RWPE1 (cell line): ENCODE results near the gene ZBTB7C.

Experiments
- CTCF ChIA-PET: fragments of 350-600 bp; sonication (Branson Sonifier 250); formaldehyde crosslinking; extraction: SDS; loops from one replicate; lab custom pipeline; 2021; lab: Yijun Ruan, JAX
- POLR2A ChIA-PET: fragments of 400-600 bp; formaldehyde crosslinking; extraction: SDS; loops from one replicate; lab custom pipeline; 2020; ENCODE audit warnings: antibody characterized with exemption; ENCODE audit not compliant: low non-redundant PET; lab: Yijun Ruan, JAX
- DNase-seq: peaks from one replicate; pipeline ENCODE4 v3.0.0; 2012; ENCODE audit warnings: low spot score
- H3K27ac ChIP-seq: fragments of 450-650 bp; 2 replicates; pipeline ENCODE4 v1.5.1; 2017
- CTCF ChIP-seq: fragments of 450-650 bp; conservative IDR thresholded peaks from 2 replicates; pipeline ENCODE4 v1.5.1; 2017; ENCODE audit warnings: low read depth, mild to moderate bottlenecking

Gene ZBTB7C

GRCh38 chr18:48003426-48004349 lies 405.5 kb downstream of the ZBTB7C start:
- TF ChIP-seq CTCF, result no peak
- peak overlapping the region; percentile 59 for H3K27ac ChIP-seq
- CTCF ChIA-PET, result interaction anchor here (0.7 kb wide), 1 partner anchor 62 kb away, joined by 3 read pairs; no protein-coding TSS in a partner anchor
- DNase-seq, result no peak
- POLR2A ChIA-PET, result no interaction called here

- H3K27ac ChIP-seq, result peak overlapping the region; percentile 59
- ChIA-PET CTCF (no interaction called here), POLR2A (no interaction called here)
- peak; percentile 18 for DNase-seq
- TF ChIP-seq CTCF, result no peak
Measured at GRCh38 chr18:48002933-48003365, 406.2 kb downstream of the ZBTB7C start.

GRCh38 chr18:48000701-48001100 lies 408.5 kb downstream of the ZBTB7C start:
- no peak for DNase-seq
- CTCF ChIA-PET, result interaction anchor here (0.6 kb wide), 1 partner anchor 47 kb away, joined by 4 read pairs; no protein-coding TSS in a partner anchor

GRCh38 chr18:47999801-48000248 lies 409.4 kb downstream of the ZBTB7C start:
- DNase-seq, result no peak
- CTCF ChIA-PET, result no interaction called here
- no peak for TF ChIP-seq CTCF
- POLR2A ChIA-PET, result no interaction called here
- no peak overlapping the region for H3K27ac ChIP-seq

More at GRCh38 chr18:48000701-48001100, 408.5 kb downstream of the ZBTB7C start:
- POLR2A ChIA-PET, result no interaction called here
- no peak for TF ChIP-seq CTCF
- no peak overlapping the region for H3K27ac ChIP-seq

- DNase-seq, result no peak
- H3K27ac ChIP-seq, result no peak overlapping the region
- TF ChIP-seq CTCF, result peak; percentile 48
- CTCF ChIA-PET, result interaction anchor here (0.5 to 1.5 kb wide), 2 partner anchors 17 to 26 kb away, joined by 3 to 5 read pairs; no protein-coding TSS in a partner anchor
- POLR2A ChIA-PET, result no interaction called here
Measured at GRCh38 chr18:47997338-47997780, 411.8 kb downstream of the ZBTB7C start.

GRCh38 chr18:47996091-47996541 lies 413.1 kb downstream of the ZBTB7C start:
- TF ChIP-seq CTCF, result no peak
- CTCF ChIA-PET, result no interaction called here
- H3K27ac ChIP-seq, result no peak overlapping the region
- DNase-seq, result no peak
- POLR2A ChIA-PET, result no interaction called here
